Muscle layer of colon (tissue), 2 donors: Measurements from ENCODE around the gene TMEM150A.
"Not testable (repeated sequence)": the region's sequence is repeated elsewhere in the genome, so short reads cannot be mapped to it uniquely, and the experiment has no call there.

Experiments
- H3K27ac ChIP-seq: one replicate; pipeline ENCODE4 v1.7.0; 2013; ENCODE audit warnings: low read depth, mild to moderate bottlenecking, low read length, moderate library complexity
- H3K27me3 ChIP-seq, 2 donors: one replicate each; pipeline ENCODE4 v1.7.0; 2013; ENCODE audit warnings: low read length in 2 of 2, mild to moderate bottlenecking in 2 of 2; ENCODE audit not compliant: insufficient read depth in 2 of 2, control insufficient read depth in 1 of 2
- H3K36me3 ChIP-seq: one replicate; pipeline ENCODE4 v1.7.0; 2013; ENCODE audit warnings: mild to moderate bottlenecking, low read length; ENCODE audit not compliant: insufficient read depth
- H3K4me1 ChIP-seq: one replicate; pipeline ENCODE4 v1.7.0; 2013; ENCODE audit warnings: mild to moderate bottlenecking, low read length; ENCODE audit not compliant: insufficient read depth
- H3K4me3 ChIP-seq, 2 donors: one replicate each; pipeline ENCODE4 v1.7.0; 2013; ENCODE audit warnings: low read length in 2 of 2, low read depth in 1 of 2, mild to moderate bottlenecking in 1 of 2, moderate library complexity in 1 of 2
- H3K9ac ChIP-seq: one replicate; pipeline ENCODE4 v1.7.0; 2013; ENCODE audit warnings: low read length
- H3K9me3 ChIP-seq: one replicate; pipeline ENCODE4 v1.7.0; 2013; ENCODE audit warnings: mild to moderate bottlenecking, low read length
- donor health status: abdominal sarcoma.
- donor health status: Adenocarcinoma of cecum.

Gene TMEM150A

GRCh38 chr2:85635011-85635410 is 32.5 kb upstream of the TMEM150A start:
- Histone ChIP-seq H3K36me3 (peaks cover 65% of the 10 kb centered on the region), H3K27me3 (no peaks in the 10 kb centered on the region)

GRCh38 chr2:85631316-85631715 is 28.8 kb upstream of the TMEM150A start:
- Histone ChIP-seq H3K4me3 (no peak overlapping the region), H3K27me3 (no peaks in the 10 kb centered on the region), H3K36me3 (peaks cover 69% of the 10 kb centered on the region), H3K4me1 (no peaks in the 10 kb centered on the region), H3K27ac (no peak overlapping the region), H3K9ac (no peak overlapping the region), H3K9me3 (no peaks in the 10 kb centered on the region)

More at GRCh38 chr2:85635011-85635410, 32.5 kb upstream of the TMEM150A start:
- no peaks in the 10 kb centered on the region for H3K4me1 ChIP-seq
- H3K9me3 ChIP-seq: no peaks in the 10 kb centered on the region
- no peak overlapping the region for H3K9ac ChIP-seq
- H3K4me3 ChIP-seq: no peak overlapping the region
- H3K27ac ChIP-seq: no peak overlapping the region

- Histone ChIP-seq H3K9ac (no peak overlapping the region), H3K4me3 (no peak overlapping the region), H3K27ac (no peak overlapping the region), H3K4me1 (no peaks in the 10 kb centered on the region), H3K36me3 (peaks cover 85% of the 10 kb centered on the region), H3K27me3 (no peaks in the 10 kb centered on the region), H3K9me3 (no peaks in the 10 kb centered on the region)
Measured at GRCh38 chr2:85628658-85629057, 26.2 kb upstream of the TMEM150A start.

GRCh38 chr2:85623991-85624390 is 21.5 kb upstream of the TMEM150A start:
- no peak overlapping the region for H3K27ac ChIP-seq
- no peaks in the 10 kb centered on the region for H3K9me3 ChIP-seq
- no peaks in the 10 kb centered on the region for H3K27me3 ChIP-seq
- H3K36me3 ChIP-seq: peaks cover 81% of the 10 kb centered on the region
- H3K4me3 ChIP-seq: no peak overlapping the region
- no peak overlapping the region for H3K9ac ChIP-seq
- no peaks in the 10 kb centered on the region for H3K4me1 ChIP-seq

GRCh38 chr2:85621338-85621737 is 18.8 kb upstream of the TMEM150A start:
- Histone ChIP-seq H3K9me3 (no peaks in the 10 kb centered on the region), H3K36me3 (peaks cover 61% of the 10 kb centered on the region), H3K27ac (no peak overlapping the region), H3K27me3 (no peaks in the 10 kb centered on the region), H3K9ac (no peak overlapping the region), H3K4me3 (no peak overlapping the region), H3K4me1 (peaks cover 9% of the 10 kb centered on the region)

- Histone ChIP-seq H3K27me3 (no peaks in the 10 kb centered on the region), H3K27ac (no peak overlapping the region), H3K4me3 (no peak overlapping the region), H3K9me3 (no peaks in the 10 kb centered on the region), H3K9ac (no peak overlapping the region), H3K36me3 (peaks cover 46% of the 10 kb centered on the region), H3K4me1 (peaks cover 9% of the 10 kb centered on the region)
Measured at GRCh38 chr2:85619617-85620016, 17.1 kb upstream of the TMEM150A start.

GRCh38 chr2:85617723-85618122 is 15.2 kb upstream of the TMEM150A start:
- H3K9me3 ChIP-seq, H3K4me1 ChIP-seq, H3K27ac ChIP-seq, H3K4me3 ChIP-seq, H3K27me3 ChIP-seq, H3K9ac ChIP-seq: not testable (repeated sequence)
- peaks cover 31% of the 10 kb centered on the region for H3K36me3 ChIP-seq

- Histone ChIP-seq H3K9ac (no peak overlapping the region), H3K27me3 (no peaks in the 10 kb centered on the region), H3K27ac (no peak overlapping the region), H3K4me3 (peak overlapping the region in 1 of 2 donors; percentile 64), H3K4me1 (peaks cover 11% of the 10 kb centered on the region), H3K9me3 (no peaks in the 10 kb centered on the region), H3K36me3 (peaks cover 12% of the 10 kb centered on the region)
Measured at GRCh38 chr2:85615413-85615728, 12.9 kb upstream of the TMEM150A start.

- not testable (repeated sequence) for H3K36me3 ChIP-seq, H3K27ac ChIP-seq, H3K9me3 ChIP-seq, H3K9ac ChIP-seq, H3K27me3 ChIP-seq, H3K4me3 ChIP-seq
- peaks cover 14% of the 10 kb centered on the region for H3K4me1 ChIP-seq
Measured at GRCh38 chr2:85614757-85615156, 12.3 kb upstream of the TMEM150A start.

GRCh38 chr2:85613717-85614515 is 11.4 kb upstream of the TMEM150A start:
- Histone ChIP-seq H3K27ac (no peak overlapping the region), H3K27me3 (no peaks in the 10 kb centered on the region), H3K9me3 (no peaks in the 10 kb centered on the region), H3K4me1 (peaks cover 19% of the 10 kb centered on the region), H3K4me3 (no peak overlapping the region), H3K9ac (no peak overlapping the region), H3K36me3 (peaks cover 9% of the 10 kb centered on the region)

GRCh38 chr2:85611705-85612587 is 9.4 kb upstream of the TMEM150A start, which contains the start of gene C2orf68:
Gene C2orf68, minus strand, starts transcription at chr2:85612066. Its CDS starts 82 bp downstream, at chr2:85611984.
- H3K4me3 ChIP-seq: peak within 1 kb of the TSS; percentile 66 to 94
- peaks cover 25% of the 10 kb centered on the region for H3K36me3 ChIP-seq
- no peaks in the 10 kb centered on the region for H3K27me3 ChIP-seq
- peaks cover 19% of the 10 kb centered on the region for H3K4me1 ChIP-seq
- peak within 1 kb of the TSS; percentile 87 for H3K27ac ChIP-seq
- peak within 1 kb of the TSS; percentile 83 for H3K9ac ChIP-seq
- no peaks in the 10 kb centered on the region for H3K9me3 ChIP-seq
